CD4-positive, alpha-beta T cell treated with Interleukin-4 for 1 hour (primary cell): ENCODE measurements around the gene OR5B17.
"Not testable (repeated sequence)": the region's sequence is repeated elsewhere in the genome, so short reads cannot be mapped to it uniquely, and the experiment has no call there.

Experiments used
- DNase-seq, 2 donors: peaks; one replicate each; pipeline ENCODE4 v3.0.0-alpha.2; 2020 to 2022

Gene OR5B17

DNA sequence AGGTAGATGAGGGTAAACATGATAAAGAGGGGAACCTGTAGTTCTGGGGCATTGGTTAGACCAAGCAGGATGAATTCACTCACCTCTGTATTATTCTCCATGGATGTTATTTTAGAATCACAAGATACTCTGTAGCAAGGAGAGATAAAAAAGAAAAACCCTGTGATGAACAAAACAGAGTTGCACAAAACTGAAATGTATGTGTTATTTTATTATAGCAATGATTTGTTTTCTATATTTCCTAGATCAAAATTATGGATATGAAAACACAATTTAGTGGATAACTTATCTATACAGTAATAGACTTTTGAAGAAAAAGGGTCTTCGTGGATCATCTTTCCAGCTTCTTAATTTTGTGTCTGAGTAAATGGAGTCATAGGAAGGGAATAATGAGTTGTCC, at the start of gene OR5B17:
Gene OR5B17 (minus strand): TSS at position 101 of the 400 bp plus-strand sequence. CDS start 0 bp downstream, at position 101.
- DNase-seq, result no peak

DNA sequence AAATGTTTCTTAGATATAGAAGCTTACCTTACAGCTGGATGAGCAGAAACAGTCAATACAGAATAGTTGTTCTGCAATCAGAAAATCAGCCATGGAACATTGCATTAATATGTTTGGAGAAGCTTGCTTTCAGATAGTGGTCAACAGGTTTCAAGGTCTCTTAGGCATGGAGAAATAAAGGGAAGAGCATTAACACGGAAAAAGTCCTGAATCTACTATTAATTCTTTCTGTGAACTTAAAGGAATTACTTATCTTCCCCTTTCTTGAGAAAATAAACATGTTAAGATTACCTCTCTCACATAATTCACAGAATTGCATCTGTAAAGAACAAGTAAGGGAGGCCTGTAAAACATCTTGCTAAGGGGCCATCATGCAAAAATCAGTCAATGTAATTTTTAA, 47.9 kb upstream of the OR5B17 start, which contains the start of gene OR5B3:
Gene OR5B3 (minus strand): TSS at position 101 of the 400 bp plus-strand sequence. CDS start 3,465 bp downstream, outside the sequence.
- DNase-seq, result no peak

DNA sequence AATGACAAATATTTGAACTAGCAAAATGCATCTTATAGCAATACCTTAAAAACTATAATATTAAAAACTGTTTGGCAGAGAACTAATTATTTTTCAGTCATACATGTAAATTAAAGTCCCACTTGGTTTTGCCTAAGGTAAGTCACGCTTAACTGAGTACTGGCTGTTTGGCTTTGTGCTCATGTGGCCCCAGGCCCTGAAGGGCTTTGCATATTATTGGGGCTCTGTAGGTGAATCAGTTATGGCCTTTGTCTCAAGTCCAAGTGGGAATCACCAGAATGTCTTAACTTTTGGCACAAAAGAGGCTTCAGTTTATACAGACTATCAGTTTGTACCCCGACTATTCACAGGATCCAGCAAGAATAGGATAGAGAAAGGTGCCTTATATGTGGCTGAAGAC, 40.8 kb upstream of the OR5B17 start:
- DNase-seq, result not testable (repeated sequence)

DNA sequence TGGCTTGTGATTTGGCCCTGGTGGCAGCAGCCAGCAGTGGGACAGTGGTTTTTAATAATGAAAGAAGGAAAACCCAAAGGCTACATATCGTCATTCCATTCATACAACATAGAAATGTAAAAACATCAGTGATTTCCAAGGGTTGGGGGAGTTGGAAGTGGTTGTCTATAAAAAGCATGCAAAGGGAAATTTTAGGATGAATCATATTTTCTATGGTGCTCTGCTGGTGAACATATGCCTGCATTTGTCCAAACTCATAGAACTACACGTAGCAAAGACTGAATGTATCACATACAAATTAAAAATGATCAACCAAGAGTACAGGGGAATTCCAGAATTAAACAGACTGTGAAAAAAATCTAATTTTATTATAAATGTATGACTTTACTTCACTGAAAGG, 36.7 kb upstream of the OR5B17 start:
- DNase-seq, result no peak

DNA sequence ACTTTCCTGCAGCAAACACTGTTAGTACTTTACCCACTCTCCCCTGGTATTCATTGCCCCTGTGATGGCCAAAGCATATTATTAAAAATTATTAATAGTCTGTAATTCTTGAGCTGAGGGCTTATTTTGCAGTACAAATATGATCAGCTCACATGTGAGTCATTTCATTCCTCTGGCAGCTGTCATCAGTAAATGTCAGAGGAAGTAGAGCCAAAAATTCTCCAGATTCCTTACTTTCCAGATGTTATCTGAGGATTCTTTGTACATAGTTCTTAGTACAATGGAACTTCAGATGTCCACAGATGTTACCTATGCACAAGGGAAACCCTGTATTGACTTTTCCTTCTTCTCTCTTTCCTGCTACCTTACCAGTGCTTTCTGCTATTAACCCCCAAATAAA, 35.3 kb upstream of the OR5B17 start:
- no peak for DNase-seq

DNA sequence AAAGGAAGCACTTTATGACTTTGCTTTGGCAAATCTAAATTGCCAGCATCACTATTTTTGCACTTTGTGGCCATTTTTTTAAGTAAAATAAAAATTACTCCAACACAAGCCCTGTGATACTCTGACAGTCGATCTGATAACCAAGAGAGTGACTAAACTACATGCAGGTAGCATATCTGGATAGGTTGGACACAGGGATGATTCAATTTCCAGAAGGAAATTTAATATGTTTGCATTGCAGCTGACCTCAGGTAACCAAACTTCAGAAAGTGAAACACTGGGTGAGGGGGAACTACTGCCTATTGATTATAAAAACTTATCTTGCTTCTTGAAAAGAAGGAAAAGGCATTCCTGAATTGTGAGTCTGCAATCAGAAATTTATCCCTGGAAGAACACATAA, 33.9 kb upstream of the OR5B17 start:
- no peak for DNase-seq

DNA sequence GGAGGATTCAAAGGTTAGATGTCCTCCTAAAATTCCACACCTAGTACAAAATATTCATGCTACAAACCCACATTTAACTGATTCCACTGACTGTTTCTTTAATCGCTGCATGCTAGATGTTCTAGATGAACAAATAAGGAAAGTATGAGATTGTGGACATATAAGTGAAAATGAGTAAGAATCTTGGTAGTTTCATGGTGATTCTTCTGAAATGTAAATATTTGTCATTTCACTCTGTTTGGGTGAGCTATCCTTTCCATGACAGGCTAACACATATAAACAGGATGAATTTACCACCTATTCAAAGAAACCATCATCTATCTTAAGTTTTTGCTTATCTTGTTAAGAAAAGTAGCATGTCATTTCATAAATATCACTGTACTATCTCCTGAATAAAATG, 33.0 kb upstream of the OR5B17 start:
- DNase-seq, result no peak

DNA sequence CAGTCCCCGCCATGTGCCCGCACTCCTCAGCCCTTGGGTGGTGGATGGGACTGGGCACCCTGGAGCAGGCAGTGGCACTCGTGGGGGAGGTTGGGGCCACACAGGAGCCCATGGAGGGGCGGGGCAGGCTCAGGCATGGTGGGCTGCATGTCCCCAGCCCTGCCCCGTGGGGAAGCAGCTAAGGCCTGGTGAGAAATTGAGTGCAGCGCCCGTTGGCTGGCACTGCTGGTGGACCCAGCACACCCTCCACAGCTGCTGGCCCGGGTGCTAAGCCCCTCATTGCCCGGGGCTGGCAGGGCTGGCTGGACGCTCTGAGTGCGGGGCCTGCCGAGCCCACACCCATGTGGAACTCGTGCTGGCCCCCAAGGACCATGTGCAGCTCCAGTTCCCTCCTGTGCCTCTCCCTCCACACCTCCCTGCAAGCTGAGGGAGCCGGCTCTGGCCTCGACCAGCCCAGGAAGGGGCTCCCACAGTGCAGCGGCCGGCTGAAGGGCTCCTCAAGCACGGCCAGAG, 31.7 kb upstream of the OR5B17 start:
- DNase-seq, result no peak

DNA sequence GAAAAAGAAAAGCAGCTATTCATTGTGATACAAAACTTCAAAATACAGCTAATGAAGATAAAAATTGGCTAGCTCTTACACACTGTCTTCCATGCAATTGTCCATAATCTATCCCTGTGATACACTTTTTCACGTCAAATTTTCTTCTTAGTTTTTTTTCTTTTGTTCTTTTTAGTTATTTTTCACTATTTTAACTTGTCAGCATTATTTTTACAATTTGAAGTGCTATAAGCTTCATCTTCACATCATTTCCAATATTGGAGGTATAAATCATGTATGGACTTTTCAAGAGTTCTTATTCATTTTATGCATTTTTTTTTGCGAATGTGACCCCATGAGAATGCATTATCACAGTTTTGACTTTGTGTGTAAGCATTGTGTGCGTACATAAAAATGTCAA, 4.1 kb downstream of the OR5B17 start:
- no peak for DNase-seq

DNA sequence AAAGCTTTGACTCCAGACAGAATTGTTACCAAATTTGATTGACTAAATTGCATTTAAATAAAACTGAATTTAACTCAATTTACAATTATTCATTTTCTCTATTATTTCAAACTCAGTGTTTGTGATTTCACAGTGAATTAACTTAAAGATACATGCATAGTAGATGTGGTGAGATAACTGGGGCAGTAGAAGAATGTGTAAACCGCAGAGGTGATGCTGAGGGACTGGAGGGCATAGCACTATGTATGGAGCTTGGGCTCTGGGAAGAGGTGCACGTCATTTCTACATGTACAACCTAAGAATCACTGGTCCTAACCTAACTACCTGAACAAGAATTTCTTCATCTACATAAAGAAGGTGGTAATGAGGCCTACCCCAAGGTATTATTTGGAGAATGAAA, 13.7 kb downstream of the OR5B17 start:
- DNase-seq, result no peak

DNA sequence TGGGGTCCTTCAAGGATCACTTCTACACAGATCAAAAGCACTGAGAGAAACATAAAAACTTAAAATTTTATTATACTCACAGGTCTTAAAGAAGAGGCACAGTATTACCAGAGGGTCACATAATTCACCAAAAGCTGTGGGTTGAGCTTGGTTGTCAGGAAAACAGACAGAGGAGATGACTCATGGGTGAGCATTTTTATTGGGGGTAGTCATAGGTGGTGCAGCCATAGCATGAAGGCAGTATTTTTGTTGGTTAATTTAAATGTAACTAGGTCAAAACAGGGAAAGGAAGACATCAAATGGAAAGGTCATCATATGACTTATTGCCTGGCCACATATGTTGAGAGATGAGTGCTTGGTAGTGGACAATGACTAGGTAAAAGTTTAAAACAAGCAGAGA, 24.2 kb downstream of the OR5B17 start:
- DNase-seq, result no peak

DNA sequence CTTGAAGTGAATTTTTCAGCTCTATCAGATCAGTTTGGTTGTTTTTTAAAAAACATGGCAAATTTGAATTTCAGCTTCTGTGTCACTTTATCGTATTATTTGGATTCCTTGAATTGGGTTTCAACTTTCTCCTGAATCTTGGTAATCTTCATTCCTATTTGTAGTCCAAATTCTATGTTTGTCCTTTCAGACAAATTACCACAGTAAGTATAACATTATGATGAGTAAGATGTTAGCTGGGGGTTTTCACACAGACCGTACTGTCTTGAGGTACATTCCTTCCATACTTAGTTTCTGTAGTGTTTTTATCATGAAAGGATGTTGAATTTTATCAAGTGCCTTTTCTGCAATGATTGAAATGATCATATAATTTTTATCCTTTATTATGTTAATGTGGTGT, 28.0 kb downstream of the OR5B17 start:
- no peak for DNase-seq

DNA sequence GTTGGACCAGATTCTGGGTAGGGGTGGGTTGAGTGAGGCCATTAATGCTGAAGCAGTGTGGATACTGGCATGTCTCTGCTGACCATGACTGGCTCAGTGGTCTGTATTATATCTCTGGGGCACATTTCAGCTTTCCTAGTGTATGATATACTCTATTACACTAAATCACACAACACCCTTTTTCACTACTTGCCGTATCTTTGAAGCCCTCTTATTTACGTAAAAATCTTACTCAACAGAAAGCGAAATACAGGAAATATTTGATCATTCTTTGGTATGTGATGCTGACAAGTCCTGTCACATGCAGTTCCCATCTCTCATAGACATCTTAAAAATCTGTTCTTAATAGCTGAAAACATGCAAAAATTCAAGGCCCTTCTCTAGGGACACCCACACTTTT, 40.3 kb downstream of the OR5B17 start:
- DNase-seq, result no peak

DNA sequence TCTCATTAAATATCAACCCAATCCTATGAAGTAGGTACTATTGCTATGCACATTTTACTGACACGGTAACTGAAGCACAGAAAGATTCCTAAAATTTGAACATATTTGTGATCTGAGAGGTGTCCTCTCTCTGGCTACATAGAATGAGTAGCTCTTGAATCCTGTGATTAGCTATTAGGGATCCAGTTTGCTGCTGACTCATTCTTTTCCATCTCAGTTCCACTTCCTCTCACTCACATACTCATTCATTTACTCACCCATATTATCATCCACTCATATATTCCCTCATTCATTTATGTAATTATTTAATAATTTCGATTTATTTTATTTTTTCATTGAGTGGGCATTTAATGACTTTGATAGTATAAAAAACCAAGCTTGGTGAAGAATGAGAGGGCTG, 42.7 kb downstream of the OR5B17 start:
- DNase-seq, result no peak
